Activated CD4-positive, alpha-beta T cell treated with anti-CD3 and anti-CD28 coated beads, Interleukin-2, amount 50 U/mL, for 1 hour (primary cell): Measurements from ENCODE around the gene ANGPTL2.
"Not testable (repeated sequence)": the region's sequence is repeated elsewhere in the genome, so short reads cannot be mapped to it uniquely, and the experiment has no call there.

Source experiments
- DNase-seq: peaks from one replicate; pipeline ENCODE4 v3.0.0-alpha.2; 2020

ANGPTL2 gene

GRCh38 chr9:127154390-127155191, 32.2 kb upstream of the ANGPTL2 start:
- DNase-seq = no peak

- DNase-seq = no peak
Observed at GRCh38 chr9:127154003-127154389, 31.6 kb upstream of the ANGPTL2 start.

- no peak for DNase-seq
Observed at GRCh38 chr9:127153501-127153900, 31.1 kb upstream of the ANGPTL2 start.

- DNase-seq = no peak
Observed at GRCh38 chr9:127149463-127150390, 27.3 kb upstream of the ANGPTL2 start.

- no peak for DNase-seq
Observed at GRCh38 chr9:127149010-127149409, 26.6 kb upstream of the ANGPTL2 start.

DNA sequence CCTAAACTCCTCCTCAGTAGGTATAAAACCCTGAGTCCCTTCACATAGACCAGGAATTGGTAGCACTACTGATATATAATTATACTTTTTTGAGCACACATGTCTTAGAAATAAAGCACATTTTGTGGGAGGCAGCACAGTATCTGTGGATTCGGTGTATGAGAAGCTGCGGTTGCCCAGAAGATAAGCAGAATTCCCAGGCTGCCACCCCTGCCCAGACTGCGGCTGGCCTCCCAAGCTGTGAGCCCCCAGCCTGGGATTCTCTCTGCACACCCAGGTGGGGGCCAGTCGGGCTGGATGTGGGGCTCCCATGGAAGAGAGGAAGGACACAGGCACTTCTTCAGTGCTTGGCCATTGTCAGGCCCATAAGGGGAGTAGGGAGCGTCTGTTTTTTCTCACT, 25.6 kb upstream of the ANGPTL2 start:
- DNase-seq = no peak

GRCh38 chr9:127147251-127147650, 24.8 kb upstream of the ANGPTL2 start:
- no peak for DNase-seq

- DNase-seq = not testable (repeated sequence)
Observed at GRCh38 chr9:127146841-127147240, 24.4 kb upstream of the ANGPTL2 start.

DNA sequence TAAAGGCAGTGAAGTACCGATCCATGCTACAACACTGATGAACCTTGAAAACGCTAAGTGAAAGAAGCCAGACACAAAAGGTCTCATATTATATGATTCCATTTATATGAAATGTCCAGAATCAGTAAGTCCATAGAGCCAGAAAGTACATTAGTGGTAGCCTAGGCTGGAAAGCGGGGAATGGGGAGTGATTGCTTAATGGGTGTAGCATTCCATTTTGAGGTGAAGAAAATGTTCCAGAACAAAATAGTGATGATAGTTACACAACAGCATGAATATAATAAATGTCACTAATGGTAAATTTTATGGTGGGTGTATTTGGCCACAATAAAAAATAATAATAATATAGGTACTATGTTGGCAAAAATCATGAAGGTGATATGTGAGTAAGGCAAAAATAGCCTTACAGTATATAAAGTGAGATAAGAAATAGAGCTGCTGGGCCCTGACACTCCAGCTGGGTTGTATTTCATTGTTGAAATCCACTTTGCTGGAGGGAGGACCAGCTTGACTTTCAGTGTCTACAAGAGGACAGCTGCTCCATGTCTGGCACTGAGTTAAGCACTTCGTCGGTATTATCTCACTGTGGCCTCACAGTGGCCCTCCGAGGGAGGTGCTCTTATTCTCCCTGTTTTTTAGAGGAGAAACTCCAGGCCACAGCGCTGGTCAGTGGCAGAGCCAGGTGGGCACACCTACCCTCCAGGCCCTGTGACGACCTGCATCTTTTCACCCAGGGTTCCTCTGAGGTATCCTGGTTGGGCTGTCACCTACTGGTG, 22.4 kb upstream of the ANGPTL2 start:
- DNase-seq = no peak

- DNase-seq = no peak
Observed at GRCh38 chr9:127143920-127144465, 21.6 kb upstream of the ANGPTL2 start.

DNA sequence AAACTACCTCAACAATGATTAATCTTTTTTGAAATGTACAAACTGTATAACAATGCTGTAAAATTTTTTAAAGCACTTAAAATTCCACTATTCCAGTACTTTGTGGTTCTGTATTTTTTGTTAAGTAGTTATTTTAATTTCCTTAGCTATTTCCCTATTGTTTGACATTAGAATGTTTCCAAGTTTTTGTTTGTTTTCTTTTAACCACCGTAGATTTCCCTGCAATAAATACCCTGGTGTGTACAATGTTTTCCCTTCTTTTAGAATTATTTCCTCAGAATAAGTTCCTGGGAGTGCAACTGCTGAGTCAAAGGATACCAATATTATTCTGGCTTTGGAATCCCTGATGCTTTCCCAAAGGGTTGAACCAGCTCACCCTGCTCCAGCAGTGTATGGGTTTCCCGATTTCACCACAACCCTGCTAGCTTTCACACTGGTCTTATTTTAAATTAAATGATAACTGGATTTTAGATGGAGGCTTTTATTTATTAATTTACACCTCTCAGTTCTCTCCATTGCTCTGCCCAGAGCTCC, 20.6 kb upstream of the ANGPTL2 start:
- no peak for DNase-seq

DNA sequence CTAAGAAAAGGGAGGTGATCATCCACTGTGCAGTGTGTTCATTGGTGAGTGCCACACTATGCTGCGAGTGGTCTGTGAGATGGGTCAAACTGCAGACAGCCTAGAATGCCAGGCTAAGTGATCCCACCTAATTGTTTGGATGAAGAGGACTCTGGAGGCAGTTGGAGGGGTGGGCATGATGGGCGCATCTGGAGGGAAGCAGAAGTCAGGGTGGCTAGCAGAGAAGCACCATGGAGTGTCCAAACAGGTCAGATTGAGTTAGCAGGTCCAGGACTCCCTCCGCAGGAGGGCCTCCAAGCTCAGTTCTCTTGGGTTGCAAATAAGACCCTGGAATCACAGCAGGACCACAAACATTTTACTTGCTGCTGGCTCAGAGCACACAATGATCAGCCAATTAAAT, 19.9 kb upstream of the ANGPTL2 start:
- no peak for DNase-seq

- DNase-seq = no peak
Observed at GRCh38 chr9:127140842-127141675, 18.6 kb upstream of the ANGPTL2 start.

- no peak for DNase-seq
Observed at GRCh38 chr9:127140181-127140580, 17.7 kb upstream of the ANGPTL2 start.

DNA sequence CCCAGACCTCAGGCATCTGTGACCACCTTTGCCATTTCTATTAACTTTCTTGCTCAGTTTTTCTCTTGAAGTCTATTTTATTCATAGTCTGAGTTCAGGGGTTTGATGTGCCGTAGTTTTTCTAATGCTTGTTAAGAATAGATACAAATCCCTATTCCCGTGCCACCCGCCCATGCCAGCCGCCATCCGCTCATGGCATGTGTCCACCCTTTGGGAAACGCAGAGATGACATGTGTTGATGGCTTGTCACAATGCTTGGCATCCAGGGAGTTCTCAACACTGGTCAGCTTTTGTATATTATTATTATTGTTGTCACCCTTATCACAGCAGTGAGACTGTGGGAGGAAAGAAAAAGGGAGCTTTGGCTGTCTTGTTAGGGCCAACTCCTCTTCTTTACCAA, 17.3 kb upstream of the ANGPTL2 start:
- no peak for DNase-seq

DNA sequence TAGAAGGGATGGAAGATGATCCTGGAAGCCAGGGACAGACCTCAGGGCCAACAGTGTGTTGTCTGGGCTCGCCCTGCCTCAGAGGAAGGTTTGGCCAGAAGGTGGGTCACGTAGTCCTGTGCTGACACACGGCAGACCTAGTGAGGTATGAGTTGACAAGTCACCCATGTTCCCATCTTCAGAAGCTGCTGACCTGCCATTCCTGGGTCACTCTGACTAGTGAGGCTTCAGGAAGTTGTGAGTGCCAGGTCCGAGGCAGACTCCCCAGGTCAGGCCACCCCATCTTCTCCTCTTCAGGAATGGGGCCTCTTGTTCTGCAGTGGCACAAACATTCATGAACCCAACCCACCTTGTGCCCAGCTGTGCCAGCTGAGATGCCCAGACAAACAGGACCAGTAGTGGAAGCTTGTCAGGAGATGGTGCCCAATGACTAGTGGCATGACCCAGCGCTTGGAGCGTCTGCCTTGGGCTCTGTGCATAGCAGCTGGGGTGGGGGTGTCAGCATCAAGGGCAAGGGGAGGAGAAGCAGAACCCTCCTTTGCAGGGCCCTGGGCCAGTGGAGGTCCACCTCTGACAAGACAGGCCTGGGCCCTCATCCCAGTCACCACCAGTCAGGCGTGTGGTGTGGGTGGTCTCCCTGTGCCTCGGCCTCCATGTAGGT, 16.8 kb upstream of the ANGPTL2 start:
- no peak for DNase-seq

- no peak for DNase-seq
Observed at GRCh38 chr9:127138444-127138843, 16.0 kb upstream of the ANGPTL2 start.

DNA sequence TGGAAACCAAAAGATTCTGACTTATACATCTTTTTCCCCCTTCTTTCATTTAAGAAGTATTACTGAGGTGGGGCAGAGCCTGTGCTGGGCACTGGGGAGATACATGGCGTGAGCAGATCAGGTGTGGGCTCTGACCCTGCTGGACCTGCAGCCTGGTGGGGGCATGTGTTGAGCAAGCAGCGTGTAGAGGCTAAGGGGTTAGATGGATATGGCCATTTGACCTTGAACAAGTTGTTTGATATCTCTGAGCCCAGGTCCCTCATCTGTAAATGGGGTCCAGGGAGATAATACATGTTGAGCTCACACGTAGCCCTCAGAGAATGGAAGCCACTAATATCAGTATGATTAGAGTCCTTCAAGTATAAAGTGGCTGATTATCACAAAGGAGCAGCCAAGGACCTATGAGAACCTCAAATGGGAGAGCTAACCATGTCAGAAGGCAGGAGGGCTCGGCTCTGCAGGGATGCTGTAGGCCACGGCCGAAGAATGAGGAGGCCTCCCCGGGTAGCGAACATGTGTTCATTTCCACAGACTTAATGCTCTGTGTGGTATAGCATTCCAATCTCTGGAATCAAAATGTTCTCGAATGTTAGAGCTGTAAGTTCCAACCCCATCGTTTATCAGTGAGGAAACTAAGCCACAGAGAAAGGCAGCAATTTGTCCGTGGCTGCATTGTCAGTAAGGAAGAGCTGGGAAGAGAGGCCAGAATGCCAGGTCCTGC, 15.4 kb upstream of the ANGPTL2 start:
- no peak for DNase-seq

DNA sequence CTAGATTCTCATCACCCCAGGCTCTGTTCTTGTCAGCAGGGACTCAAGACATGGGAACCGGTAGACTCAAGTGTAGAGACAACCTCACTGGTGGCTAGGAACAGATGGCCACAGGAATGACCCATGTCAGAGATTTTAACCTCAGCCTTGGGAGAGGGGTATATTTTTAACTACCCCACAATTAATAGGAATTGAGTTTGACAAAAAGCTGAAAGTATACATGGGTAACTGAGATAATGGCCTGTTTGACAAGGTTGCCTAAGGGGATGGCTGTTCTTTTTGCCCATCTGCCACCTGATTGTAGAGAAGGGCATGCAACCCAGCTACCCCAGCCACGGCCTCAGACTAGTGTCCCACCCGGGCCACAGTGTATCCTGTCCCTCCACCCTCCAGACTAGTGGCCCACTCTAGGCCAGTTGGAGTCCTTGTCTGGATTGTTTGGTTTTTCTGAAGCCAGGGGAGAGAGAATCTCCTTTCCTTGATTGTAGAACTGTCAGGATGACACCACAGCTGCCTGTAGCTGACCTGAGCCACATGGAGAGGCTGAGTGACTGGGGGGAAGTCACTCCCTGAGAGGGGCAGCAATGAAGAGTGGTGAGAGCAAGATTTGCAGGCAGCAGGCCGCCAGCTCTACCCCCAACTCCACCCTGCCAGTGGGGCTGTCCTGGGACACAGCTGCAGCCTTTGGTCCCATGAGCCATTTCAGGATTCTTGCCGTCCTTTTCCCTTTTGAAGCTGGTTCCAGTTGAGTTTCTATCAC, 14.6 kb upstream of the ANGPTL2 start:
- no peak for DNase-seq
